GM18526 (cell line): ENCODE data around the gene FCRL3.

Experiments used
- POLR2A ChIP-seq: IDR thresholded peaks from 3 replicates; pipeline ENCODE4 v1.6.1; 2011; ENCODE audit not compliant: insufficient read length; ENCODE audit errors: extremely low read depth

Gene FCRL3

DNA sequence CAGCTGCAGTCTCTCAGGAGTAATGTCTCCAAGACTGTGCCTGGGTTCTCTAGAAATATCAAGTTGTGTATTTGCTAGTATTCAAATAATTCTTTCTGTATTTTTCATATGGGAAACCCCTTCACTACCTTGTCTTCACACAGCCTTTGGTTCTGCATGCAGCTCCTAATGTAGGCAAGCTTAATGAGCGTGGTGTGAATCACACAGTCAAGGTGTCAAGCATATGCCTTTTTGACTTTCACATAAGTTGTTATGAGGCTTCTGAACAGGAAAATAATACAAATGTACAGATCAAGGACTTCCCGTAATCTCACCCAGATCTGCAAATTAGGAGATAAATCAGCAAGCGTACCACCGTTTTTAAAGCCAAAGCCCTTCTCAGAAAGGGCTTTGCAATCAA lies at the start of gene FCRL3:
TSS of gene FCRL3 (minus strand) at position 38 of the 400 bp plus-strand sequence. CDS start 280 bp downstream, outside the sequence.
- no peak for TF ChIP-seq POLR2A

GRCh38 chr1:157748262-157748817 lies 47.8 kb upstream of the FCRL3 start:
- no peak for TF ChIP-seq POLR2A

DNA sequence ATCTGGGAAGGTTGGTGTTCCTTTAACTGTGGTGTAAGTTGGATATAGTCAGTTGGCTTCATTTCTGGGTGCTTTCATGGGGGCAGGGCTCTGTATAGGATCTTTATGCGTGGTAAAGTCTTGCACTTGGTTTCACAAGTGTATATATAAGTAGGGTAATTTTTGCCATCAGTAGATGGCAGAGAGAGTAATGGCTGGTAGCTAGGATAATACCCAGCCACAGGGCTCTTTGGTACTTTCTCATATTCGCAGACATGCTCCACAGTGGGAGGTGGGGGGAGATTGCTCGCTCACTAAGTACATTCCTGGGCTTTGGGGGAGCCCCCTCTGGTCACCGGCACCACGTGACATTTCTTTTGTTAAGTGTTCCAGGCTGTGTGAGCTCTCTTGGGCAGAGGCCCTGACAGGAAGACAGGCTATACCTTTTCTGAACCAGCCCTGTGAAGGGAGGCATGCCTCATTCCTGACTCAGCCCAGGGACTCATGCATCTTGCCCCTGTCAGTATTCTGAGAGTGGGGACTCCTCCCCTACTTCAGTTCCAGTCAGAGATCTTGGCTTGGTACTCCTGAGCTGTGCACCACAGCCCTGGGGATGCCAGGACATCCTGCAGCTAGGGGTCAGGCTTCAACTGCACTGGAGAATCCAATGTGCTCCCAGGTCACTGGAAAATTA lies 38.8 kb upstream of the FCRL3 start:
- TF ChIP-seq POLR2A: no peak

DNA sequence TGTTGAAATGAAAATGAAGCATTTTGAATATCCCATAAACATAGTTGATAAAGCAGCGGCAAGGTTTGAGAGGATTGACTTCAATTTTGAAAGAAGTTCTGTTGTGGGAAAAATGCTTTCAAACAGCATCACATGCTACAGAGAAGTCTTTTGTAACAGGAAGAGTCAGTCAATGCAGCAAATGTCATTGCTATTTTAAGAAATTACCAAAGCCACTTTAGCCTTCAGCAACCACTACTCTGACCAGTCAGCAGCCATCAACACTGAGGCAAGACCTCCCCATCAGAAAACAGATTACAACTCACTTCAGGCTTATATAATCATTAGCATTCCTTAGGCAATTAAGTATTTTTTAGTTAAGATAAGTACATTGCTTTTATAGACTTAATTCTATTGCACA lies 33.8 kb upstream of the FCRL3 start:
- no peak for TF ChIP-seq POLR2A

DNA sequence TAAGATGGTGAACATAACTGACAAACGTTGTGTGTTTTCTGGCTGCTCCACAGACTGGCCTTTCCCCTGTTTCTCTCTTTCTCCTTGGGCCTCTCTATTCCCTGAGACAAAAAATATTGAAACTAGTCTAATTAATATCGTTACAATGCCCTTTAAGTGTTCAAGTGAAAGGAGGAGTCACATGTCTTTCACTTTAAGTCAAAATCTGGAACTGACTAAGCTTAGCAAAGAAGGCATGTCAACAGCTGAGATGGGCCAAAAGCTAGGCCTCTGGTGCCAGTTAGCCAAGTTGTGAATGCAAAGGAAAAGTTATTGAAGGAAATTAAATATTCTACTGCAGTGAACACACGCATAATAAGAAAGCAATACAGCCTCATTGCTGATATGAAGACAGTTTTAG lies 32.2 kb upstream of the FCRL3 start:
- TF ChIP-seq POLR2A: no peak

GRCh38 chr1:157725221-157725577 lies 24.6 kb upstream of the FCRL3 start:
- TF ChIP-seq POLR2A: no peak

DNA sequence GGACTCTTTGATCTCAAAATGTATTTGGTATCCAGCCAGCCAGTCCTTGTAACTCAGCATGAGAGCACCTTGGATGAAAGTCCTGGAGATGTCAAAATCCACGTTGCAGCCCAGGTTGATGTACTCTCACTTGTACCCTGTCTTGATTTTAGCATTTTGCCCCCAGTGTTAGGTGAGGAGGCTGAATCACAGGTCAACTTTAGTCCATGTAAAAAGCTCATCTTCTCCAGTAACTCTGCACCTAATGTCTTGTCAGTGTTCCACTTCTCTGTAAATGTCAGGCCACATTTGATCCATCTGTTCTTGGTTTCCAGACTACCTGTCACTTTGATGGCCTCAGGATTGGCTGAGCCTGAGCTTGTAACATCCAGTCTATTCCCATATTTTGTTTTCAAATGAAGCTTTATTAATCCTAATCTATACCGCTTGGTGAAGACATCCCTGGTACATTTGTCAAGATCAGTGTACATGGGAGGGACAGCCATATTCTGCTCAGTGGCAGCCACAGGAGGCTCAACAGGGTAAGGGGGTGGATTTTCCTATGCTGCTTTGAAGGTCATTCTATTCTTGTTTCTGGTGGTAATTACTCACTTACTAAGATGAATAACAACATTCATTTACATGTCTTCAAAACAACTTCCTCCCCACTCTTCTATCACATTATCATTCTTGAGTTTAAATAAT lies 24.1 kb upstream of the FCRL3 start:
- no peak for TF ChIP-seq POLR2A

GRCh38 chr1:157723157-157723556 lies 22.6 kb upstream of the FCRL3 start:
- no peak for TF ChIP-seq POLR2A

- TF ChIP-seq POLR2A: no peak
These were observed 21.4 kb upstream of the FCRL3 start for GRCh38 chr1:157721985-157722384.

DNA sequence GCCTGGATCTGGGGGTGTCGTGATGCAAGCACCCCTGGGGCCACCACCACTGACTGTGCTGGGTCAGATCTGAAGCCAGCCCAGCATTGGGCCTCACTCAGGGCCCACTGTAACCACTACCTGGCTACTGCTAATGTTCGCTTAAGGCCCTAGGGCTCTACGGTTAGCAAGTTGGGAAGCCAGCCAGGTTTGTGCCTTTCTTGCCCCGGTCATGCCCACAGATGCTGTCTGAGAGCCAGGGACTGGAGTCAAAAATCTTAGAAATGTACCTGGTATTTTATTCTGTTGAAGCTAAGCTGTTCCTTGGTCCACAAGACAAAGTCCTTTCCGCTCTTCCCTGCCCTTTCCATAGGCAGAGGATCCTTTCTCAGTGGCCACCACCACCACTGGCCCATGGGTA lies 15.2 kb upstream of the FCRL3 start:
- TF ChIP-seq POLR2A: no peak

- TF ChIP-seq POLR2A: no peak
These were observed 11.2 kb upstream of the FCRL3 start for GRCh38 chr1:157711802-157712201.

DNA sequence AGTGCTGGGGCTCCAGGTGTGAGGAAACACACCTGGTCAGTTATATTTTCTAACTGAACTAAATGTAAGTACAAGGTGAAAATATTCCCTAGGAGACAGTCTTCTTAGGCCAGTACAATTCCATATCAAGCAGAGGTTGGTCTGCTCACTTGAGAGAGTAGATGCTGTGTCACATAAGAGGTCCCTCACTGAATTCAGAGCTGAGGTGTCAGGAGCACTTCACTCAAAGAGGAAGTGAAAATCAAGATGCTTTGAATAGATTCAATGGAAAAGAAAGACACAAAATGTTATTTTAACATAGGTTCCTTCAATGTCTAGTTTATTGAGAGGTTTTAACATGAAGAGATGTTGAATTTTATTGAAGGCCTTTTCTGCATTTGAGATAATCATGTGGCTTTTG lies 4.3 kb upstream of the FCRL3 start:
- no peak for TF ChIP-seq POLR2A

- no peak for TF ChIP-seq POLR2A
These were observed 3.4 kb upstream of the FCRL3 start for GRCh38 chr1:157703981-157704380.

- TF ChIP-seq POLR2A: no peak
These were observed 1.8 kb upstream of the FCRL3 start for GRCh38 chr1:157702308-157702825.

GRCh38 chr1:157700305-157700704 lies 264 bp downstream of the FCRL3 start:
- no peak for TF ChIP-seq POLR2A
